Nephron progenitor cell (in vitro differentiated cells): ENCODE results near the gene HFE.
"Not testable (repeated sequence)": the region's sequence is repeated elsewhere in the genome, so short reads cannot be mapped to it uniquely, and the experiment has no call there.

Experiments used
- DNase-seq: peaks from one replicate; pipeline ENCODE4 v3.0.0; 2021
- H3K27ac Mint-ChIP-seq: 2 replicates; pipeline ENCODE4 v1.8.0; 2021; ENCODE audit warnings: mild to moderate bottlenecking, moderate library complexity, mixed read lengths
- H3K27me3 Mint-ChIP-seq: 2 replicates; pipeline ENCODE4 v1.8.0; 2021; ENCODE audit warnings: mild to moderate bottlenecking, low read depth, mixed read lengths; ENCODE audit not compliant: poor library complexity
- H3K36me3 Mint-ChIP-seq: 2 replicates; pipeline ENCODE4 v1.8.0; 2021; ENCODE audit warnings: low read depth, mixed read lengths
- H3K4me1 Mint-ChIP-seq: 2 replicates; pipeline ENCODE4 v1.8.0; 2021; ENCODE audit warnings: mixed read lengths
- H3K4me3 Mint-ChIP-seq: 2 replicates; pipeline ENCODE4 v1.8.0; 2021; ENCODE audit warnings: mild to moderate bottlenecking, moderate library complexity, mixed read lengths
- H3K9me3 Mint-ChIP-seq: 2 replicates; pipeline ENCODE4 v1.8.0; 2021; ENCODE audit warnings: mild to moderate bottlenecking, moderate library complexity, mixed read lengths
- TF ChIP-seq, protein P1 (sequence below): fragments of 200-600 bp; sonication (generic); IDR thresholded peaks from 2 replicates; pipeline ENCODE4 v1.5.0; 2021; ENCODE audit warnings: antibody characterized with exemption

The HFE gene

DNA sequence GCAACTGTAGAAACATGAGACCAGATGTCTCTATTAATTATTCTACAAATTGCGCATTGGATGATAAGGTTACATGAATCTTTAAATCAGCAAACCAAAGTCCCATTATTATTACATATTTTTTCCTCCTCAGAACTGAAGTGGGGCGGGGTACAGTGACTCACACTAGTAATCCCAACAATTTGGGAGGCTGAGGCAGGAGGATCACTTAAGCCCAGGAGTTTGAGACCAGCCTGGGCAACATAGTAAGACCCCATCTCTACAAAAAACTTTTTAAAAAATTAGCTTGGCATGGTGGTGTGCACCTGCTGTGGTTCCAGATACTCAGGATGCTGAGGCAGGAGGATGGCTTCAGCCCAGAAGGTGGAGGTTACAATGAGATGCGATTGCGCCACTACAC, 29.0 kb downstream of the HFE start:
- Mint-ChIP-seq H3K9me3 (no peaks in the 10 kb centered on the region), H3K4me1 (peaks cover 7% of the 10 kb centered on the region), H3K27me3 (no peaks in the 10 kb centered on the region), H3K27ac (no peak overlapping the region), H3K4me3 (no peak overlapping the region), H3K36me3 (no peaks in the 10 kb centered on the region)
- TF ChIP-seq, protein P1, sequence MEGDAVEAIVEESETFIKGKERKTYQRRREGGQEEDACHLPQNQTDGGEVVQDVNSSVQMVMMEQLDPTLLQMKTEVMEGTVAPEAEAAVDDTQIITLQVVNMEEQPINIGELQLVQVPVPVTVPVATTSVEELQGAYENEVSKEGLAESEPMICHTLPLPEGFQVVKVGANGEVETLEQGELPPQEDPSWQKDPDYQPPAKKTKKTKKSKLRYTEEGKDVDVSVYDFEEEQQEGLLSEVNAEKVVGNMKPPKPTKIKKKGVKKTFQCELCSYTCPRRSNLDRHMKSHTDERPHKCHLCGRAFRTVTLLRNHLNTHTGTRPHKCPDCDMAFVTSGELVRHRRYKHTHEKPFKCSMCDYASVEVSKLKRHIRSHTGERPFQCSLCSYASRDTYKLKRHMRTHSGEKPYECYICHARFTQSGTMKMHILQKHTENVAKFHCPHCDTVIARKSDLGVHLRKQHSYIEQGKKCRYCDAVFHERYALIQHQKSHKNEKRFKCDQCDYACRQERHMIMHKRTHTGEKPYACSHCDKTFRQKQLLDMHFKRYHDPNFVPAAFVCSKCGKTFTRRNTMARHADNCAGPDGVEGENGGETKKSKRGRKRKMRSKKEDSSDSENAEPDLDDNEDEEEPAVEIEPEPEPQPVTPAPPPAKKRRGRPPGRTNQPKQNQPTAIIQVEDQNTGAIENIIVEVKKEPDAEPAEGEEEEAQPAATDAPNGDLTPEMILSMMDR: no peak
- DNase-seq: no peak

DNA sequence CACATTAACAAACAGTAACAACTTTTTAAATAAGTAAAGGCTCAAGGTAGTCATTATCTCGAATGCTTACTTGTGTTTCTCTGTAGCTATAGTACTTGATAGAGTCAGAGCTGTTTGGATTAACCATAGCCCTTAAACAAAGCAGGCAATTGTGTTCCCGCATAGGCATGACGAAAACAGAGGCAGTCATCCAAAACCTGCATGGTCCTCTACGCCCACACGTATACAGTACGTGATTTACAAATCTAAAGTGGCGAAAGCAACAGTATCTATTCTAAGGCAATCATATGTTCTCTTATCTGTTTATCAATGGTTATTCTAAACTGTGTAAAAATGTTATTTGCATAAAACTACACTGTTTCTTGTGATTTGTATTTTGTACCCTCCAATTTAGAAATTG, 31.8 kb downstream of the HFE start:
- no peak overlapping the region for H3K4me3 Mint-ChIP-seq
- TF ChIP-seq, protein P1: no peak
- no peaks in the 10 kb centered on the region for H3K36me3 Mint-ChIP-seq
- H3K27me3 Mint-ChIP-seq: no peaks in the 10 kb centered on the region
- no peak overlapping the region for H3K27ac Mint-ChIP-seq
- H3K9me3 Mint-ChIP-seq: no peaks in the 10 kb centered on the region
- peaks cover 20% of the 10 kb centered on the region for H3K4me1 Mint-ChIP-seq
- no peak for DNase-seq

DNA sequence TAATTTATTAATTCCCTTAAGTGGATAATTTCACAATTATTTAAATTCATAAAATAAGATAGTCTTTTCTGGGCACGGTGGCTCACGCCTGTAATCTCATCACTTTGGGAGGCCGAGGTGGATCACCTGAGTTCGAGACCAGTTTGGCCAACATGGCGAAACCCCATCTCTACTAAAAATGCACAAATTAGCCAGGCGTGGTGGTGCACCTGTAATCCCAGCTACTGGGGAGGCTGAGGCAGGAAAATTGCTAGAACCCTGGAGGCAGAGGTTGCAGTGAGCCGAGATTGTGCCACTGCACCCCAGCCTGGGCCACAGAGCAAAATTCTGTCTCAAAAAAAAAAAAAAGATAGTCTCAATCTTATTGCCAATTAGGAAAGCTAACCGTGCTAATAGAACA, 32.9 kb downstream of the HFE start:
- H3K9me3 Mint-ChIP-seq, H3K27me3 Mint-ChIP-seq, DNase-seq, H3K36me3 Mint-ChIP-seq, H3K27ac Mint-ChIP-seq, H3K4me3 Mint-ChIP-seq: not testable (repeated sequence)
- H3K4me1 Mint-ChIP-seq: peaks cover 20% of the 10 kb centered on the region

DNA sequence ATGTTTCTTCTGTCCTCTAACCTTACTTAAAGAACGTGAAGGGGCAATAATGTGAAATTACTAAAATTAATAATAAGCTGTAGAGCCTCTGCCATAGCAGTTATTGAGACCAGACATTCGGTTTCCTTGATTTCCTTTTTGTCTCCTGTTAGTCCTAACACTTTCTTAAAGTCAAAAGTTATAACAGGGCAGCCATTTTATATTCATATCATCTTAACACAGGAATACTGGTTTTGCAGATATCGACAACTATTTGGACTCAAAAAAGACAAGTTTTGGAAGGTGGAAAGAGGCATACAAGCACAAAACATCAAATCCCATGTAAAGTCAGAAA, 33.5 kb downstream of the HFE start:
- no peaks in the 10 kb centered on the region for H3K36me3 Mint-ChIP-seq

DNA sequence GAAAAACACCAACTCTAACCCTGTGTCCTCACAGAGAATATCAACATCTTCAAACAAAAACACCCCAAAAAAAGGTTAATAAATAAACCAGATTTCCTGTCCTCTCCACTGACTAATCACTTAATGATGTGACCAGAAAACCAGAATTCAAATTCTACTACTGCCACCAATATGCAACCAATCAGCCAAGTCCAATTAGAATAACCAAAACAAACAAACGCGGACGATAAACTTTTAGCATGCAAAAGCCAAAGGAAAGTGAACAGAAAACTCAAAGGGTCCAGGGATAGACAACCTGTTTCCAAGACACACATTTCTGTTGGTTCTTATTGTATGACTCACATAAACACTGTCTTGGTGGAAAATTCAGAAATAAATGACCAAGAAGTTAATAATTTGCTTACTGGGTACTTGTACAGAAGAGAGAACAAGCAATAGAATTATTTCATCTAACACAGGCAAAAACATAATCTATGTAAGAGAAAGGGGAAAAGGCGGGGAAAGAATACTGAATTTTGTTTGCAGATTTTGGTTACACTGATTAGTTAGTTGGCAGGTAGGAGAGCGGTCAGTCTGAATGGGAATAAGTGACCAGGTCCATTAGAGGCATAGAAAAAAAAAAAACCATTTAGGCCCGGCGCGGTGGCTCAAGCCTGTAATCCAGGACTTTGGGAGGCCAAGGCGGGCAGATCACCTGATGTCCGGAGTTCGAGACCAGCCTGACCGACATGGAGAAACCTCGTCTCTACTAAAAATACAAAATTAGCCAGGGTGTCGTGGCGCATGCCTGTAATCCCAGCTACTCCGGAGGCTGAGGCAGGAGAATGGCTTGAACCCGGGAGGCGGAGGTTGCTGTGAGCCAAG, 34.1 kb downstream of the HFE start:
- peak overlapping the region; percentile 92 for H3K27ac Mint-ChIP-seq
- peak overlapping the region; percentile 46 for H3K4me3 Mint-ChIP-seq
- no peaks in the 10 kb centered on the region for H3K27me3 Mint-ChIP-seq
- TF ChIP-seq, protein P1: no peak
- no peaks in the 10 kb centered on the region for H3K9me3 Mint-ChIP-seq
- no peak for DNase-seq
- H3K4me1 Mint-ChIP-seq: peaks cover 21% of the 10 kb centered on the region
- no peaks in the 10 kb centered on the region for H3K36me3 Mint-ChIP-seq

More for the DNA sequence above, 33.5 kb downstream of the HFE start:
- Mint-ChIP-seq H3K27ac (peak overlapping the region; percentile 92), H3K4me1 (peaks cover 20% of the 10 kb centered on the region), H3K27me3 (no peaks in the 10 kb centered on the region), H3K9me3 (no peaks in the 10 kb centered on the region), H3K4me3 (no peak overlapping the region)
- DNase-seq: no peak
- TF ChIP-seq, protein P1: no peak

DNA sequence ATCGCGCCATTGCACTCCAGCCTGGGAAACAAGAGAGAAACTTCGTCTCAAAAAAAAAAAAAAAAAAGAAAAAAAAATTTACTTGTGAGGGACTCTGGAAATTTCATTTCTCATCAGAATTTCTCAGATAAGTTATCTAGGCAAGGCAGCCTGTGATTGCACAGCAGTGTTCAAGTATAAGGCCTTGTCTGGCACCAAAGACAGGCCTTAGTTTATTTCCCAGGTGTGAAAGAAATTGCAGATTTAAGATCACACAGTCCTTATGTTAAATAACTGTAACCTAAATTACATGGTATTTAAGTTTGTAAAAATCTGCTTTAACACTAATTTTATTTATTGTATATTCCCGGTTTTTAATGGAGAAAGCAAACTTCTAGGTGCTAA, 34.8 kb downstream of the HFE start:
- TF ChIP-seq, protein P1: no peak
- DNase-seq: no peak
- Mint-ChIP-seq H3K27me3 (no peaks in the 10 kb centered on the region), H3K4me1 (peaks cover 27% of the 10 kb centered on the region), H3K27ac (peak overlapping the region; percentile 99), H3K36me3 (no peaks in the 10 kb centered on the region), H3K9me3 (no peaks in the 10 kb centered on the region), H3K4me3 (peak overlapping the region; percentile 100)
